Ishikawa (cell line): ENCODE results near the gene IREB2.

Experiments
- CEBPB ChIP-seq: IDR thresholded peaks from 2 replicates; pipeline ENCODE4 v1.6.1; 2012
- CREB1 ChIP-seq: IDR thresholded peaks from 2 replicates; pipeline ENCODE4 v1.6.1; 2012; ENCODE audit warnings: low read depth
- EGR1 ChIP-seq: IDR thresholded peaks from 2 replicates; pipeline ENCODE4 v1.6.1; 2012
- EP300 ChIP-seq: IDR thresholded peaks from 2 replicates; pipeline ENCODE4 v1.6.1; 2012; ENCODE audit warnings: borderline replicate concordance
- FOXM1 ChIP-seq: IDR thresholded peaks from 2 replicates; pipeline ENCODE4 v1.6.1; 2012; ENCODE audit warnings: low read depth, borderline replicate concordance
- MAX ChIP-seq: IDR thresholded peaks from 2 replicates; pipeline ENCODE4 v1.6.1; 2012
- NFIC ChIP-seq: IDR thresholded peaks from 2 replicates; pipeline ENCODE4 v1.6.1; 2012
- RAD21 ChIP-seq: IDR thresholded peaks from 2 replicates; pipeline ENCODE4 v1.6.1; 2012; ENCODE audit warnings: low read depth
- REST ChIP-seq: IDR thresholded peaks from 2 replicates; pipeline ENCODE4 v1.6.1; 2012; ENCODE audit warnings: low read depth, mild to moderate bottlenecking
- TAF1 ChIP-seq: IDR thresholded peaks from 2 replicates; pipeline ENCODE4 v1.6.1; 2012; ENCODE audit warnings: low read depth, mild to moderate bottlenecking
- TCF12 ChIP-seq: IDR thresholded peaks from 2 replicates; pipeline ENCODE4 v1.6.1; 2012; ENCODE audit warnings: low read depth
- TEAD4 ChIP-seq: IDR thresholded peaks from 2 replicates; pipeline ENCODE4 v1.6.1; 2012
- USF1 ChIP-seq: IDR thresholded peaks from 2 replicates; pipeline ENCODE4 v1.6.1; 2012
- YY1 ChIP-seq: IDR thresholded peaks from 2 replicates; pipeline ENCODE4 v1.6.1; 2012; ENCODE audit warnings: low read depth
- ZBTB7A ChIP-seq: IDR thresholded peaks from 2 replicates; pipeline ENCODE4 v1.6.1; 2012; ENCODE audit warnings: low read depth

The IREB2 gene

GRCh38 chr15:78420766-78421165 lies 17.2 kb upstream of the IREB2 start:
- TF ChIP-seq NFIC (no peak), ZBTB7A (no peak), FOXM1 (no peak), EGR1 (no peak), YY1 (no peak)

DNA sequence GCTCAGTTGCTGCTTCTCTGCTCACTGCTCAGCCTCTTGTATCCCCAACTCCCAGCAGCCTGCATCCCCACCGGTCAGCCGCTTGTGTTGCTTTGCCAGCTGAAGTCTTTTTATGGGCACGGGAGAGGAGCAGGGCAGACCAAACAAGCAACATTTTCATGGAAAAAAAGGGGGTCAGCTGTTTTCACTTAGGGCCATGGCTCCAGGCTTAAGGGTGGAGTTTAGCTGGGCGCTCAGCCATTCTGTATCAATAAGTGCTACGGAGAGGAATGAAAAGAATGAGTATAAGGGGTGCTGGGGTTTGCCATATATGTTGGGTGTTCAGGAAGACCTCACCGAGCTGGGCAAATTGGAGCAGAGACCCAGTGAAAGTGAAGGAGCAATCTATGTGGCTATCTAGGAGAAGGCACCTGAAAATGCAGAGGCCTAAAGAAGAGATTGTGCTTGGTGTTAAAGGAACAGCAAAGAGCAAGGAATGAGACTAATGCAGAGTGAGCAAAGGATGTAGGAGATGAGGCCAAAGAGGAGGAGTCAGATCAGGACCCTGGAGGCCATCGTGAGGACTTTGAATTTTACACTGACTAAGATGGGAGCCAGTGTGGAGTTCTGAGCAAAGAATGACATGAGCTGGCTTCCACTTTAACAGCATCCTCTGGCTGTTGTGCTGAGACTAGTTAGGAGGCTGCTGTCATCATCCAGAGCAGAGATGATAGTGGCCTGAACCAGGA lies 16.6 kb upstream of the IREB2 start:
- TF ChIP-seq RAD21, result no peak
- TF ChIP-seq ZBTB7A, result no peak
- no peak for TF ChIP-seq EGR1
- no peak for TF ChIP-seq CREB1
- no peak for TF ChIP-seq USF1
- TF ChIP-seq NFIC, result no peak
- TF ChIP-seq EP300, result no peak
- no peak for TF ChIP-seq CEBPB
- no peak for TF ChIP-seq TEAD4
- TF ChIP-seq YY1, result no peak
- TF ChIP-seq TAF1, result no peak
- TF ChIP-seq REST, result no peak

DNA sequence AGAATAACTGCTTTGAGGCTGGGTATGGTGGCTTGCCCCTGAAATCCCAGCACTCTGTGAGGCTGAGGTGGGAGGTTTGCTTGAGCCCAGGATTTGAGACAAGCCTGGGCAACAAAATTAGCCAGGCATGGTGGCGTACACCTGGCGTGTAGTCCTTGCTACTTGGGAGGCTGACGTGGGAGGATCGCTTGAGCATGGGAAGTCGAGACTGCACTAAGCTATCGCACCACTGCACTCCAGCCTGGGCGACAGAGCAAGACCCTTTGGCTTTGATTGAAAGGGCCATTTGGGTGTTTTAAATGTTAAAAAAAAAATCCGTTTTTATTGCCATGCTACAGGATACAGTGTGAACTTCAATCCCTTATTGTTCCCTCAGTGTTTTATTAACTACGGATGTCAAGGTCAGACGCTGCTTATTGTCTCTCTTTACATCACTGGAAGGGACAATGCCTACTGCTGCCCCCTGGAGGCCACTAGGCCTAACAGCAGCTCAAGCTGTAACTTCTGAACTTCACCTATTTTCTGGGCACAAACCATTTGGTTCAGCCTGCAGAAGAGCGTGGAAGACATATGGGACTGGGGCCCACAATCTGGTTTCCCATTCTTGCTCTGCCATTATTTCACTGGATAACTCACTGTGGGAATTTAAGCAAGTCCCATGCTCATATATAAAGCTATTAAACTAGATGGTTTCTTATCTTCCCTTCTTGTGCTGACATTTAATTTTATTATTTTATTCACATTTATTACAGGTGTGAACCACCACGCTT lies 15.3 kb upstream of the IREB2 start:
- TF ChIP-seq TAF1 (no peak), RAD21 (peak; percentile 76)

DNA sequence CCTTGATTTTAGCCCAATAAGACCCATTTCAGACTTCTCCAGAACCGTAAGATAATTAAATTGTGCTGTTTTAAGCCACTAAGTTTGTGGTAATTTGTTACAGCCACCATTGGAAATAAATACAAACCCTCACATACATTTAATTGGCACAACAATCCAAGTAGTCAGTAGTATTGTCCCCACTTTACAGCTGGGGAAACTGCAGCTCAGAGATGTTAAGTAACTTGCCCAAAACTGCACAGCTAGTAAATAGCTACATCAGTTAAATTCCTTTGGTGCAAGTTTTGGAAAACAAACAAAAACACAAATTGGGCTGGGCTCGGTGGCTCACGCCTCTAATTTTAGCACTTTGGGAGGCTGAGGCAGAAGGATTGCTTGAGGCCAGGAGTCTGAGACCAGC lies 13.3 kb upstream of the IREB2 start:
- TF ChIP-seq NFIC (no peak), REST (no peak), EP300 (no peak), USF1 (no peak)

GRCh38 chr15:78425643-78426042 lies 12.4 kb upstream of the IREB2 start:
- TF ChIP-seq CREB1, result no peak
- no peak for TF ChIP-seq TAF1
- TF ChIP-seq ZBTB7A, result no peak
- no peak for TF ChIP-seq CEBPB
- no peak for TF ChIP-seq NFIC
- TF ChIP-seq RAD21, result no peak
- TF ChIP-seq MAX, result no peak
- TF ChIP-seq TCF12, result no peak

DNA sequence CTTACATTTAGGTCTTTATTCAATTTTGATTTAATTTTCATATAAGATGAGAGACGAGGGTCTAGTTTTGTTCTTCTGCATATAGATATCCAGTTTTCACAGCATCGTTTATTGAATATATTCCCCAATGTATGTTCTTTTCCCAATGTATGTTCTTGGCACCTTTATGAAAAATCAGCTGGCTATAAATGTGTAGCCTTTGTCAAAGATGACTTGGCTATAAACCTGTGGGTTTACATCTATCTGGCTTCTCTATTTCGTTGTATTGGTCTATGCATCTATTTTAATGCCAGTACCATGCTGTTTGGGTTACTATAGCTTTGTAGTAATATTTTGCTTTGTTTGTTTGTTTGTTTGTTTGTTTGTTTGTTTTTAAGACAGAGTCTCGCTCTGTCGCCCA lies 11.7 kb upstream of the IREB2 start:
- TF ChIP-seq ZBTB7A, result no peak
- no peak for TF ChIP-seq CREB1
- no peak for TF ChIP-seq MAX
- no peak for TF ChIP-seq FOXM1
- TF ChIP-seq USF1, result no peak
- TF ChIP-seq NFIC, result no peak
- TF ChIP-seq CEBPB, result no peak
